Large intestine (tissue), 3 donors: ENCODE data around the gene FAM53A. TPM values are rescaled to one million over a fixed set of nuclear protein-coding genes. Genes with fewer than 3 reads are reported as not detected.

ENCODE experiments used
- DNase-seq, 2 donors: peaks; one replicate each; pipeline versions ENCODE4 v3.0.0 to v3.0.0-alpha.2; 2013
- H3K27ac ChIP-seq: one replicate; pipeline ENCODE4 v1.5.1; 2013; ENCODE audit warnings: low read length
- H3K27me3 ChIP-seq: 2 replicates; pipeline ENCODE4 v1.6.1; 2013; ENCODE audit warnings: low read length; ENCODE audit not compliant: control insufficient read depth, insufficient read depth
- H3K36me3 ChIP-seq: 2 replicates; pipeline ENCODE4 v1.6.1; 2013; ENCODE audit warnings: low read length; ENCODE audit not compliant: control insufficient read depth, insufficient read depth
- H3K4me1 ChIP-seq: one replicate; pipeline ENCODE4 v1.6.1; 2013; ENCODE audit warnings: low read length; ENCODE audit not compliant: control insufficient read depth, insufficient read depth
- H3K4me3 ChIP-seq: one replicate; pipeline ENCODE4 v1.5.1; 2013; ENCODE audit warnings: low read length
- H3K9me3 ChIP-seq: one replicate; pipeline ENCODE4 v1.6.1; 2013; ENCODE audit warnings: mild to moderate bottlenecking, low read depth, low read length, moderate library complexity; ENCODE audit not compliant: control insufficient read depth
- WGBS: methylation state at CpG from one replicate; pipeline ENCODE4 v1.1.5; 2013; ENCODE audit warnings: low lambda C conversion rate; ENCODE audit not compliant: insufficient coverage; 5-methylcytosine and 5-hydroxymethylcytosine counted together
- polyA plus RNA-seq: library from polyadenylated mRNA; unstranded; fragments of 120-200 nt; gene quantifications from one replicate; pipeline ENCODE4 v1.2.1, GENCODE V29; 2013

Gene FAM53A
- polyA plus RNA-seq, 1 donor: 0.84 TPM

GRCh38 chr4:1621526-1621925 lies 62.6 kb downstream of the FAM53A start:
- no CpG with 5 or more reads among the region's 10 CpGs for WGBS
- DNase-seq: no peak
- Histone ChIP-seq H3K9me3 (peaks cover 14% of the 10 kb centered on the region), H3K4me1 (no peaks in the 10 kb centered on the region), H3K4me3 (no peak overlapping the region), H3K27me3 (no peaks in the 10 kb centered on the region), H3K36me3 (no peaks in the 10 kb centered on the region), H3K27ac (no peak overlapping the region)

GRCh38 chr4:1619151-1619672 lies 64.9 kb downstream of the FAM53A start:
- DNase-seq: no peak
- Histone ChIP-seq H3K36me3 (no peaks in the 10 kb centered on the region), H3K4me1 (no peaks in the 10 kb centered on the region), H3K27ac (no peak overlapping the region), H3K9me3 (peaks cover 16% of the 10 kb centered on the region), H3K4me3 (no peak overlapping the region), H3K27me3 (no peaks in the 10 kb centered on the region)
- WGBS: no CpG with 5 or more reads among the region's 25 CpGs

- Histone ChIP-seq H3K4me1 (no peaks in the 10 kb centered on the region), H3K27me3 (no peaks in the 10 kb centered on the region), H3K9me3 (peaks cover 16% of the 10 kb centered on the region), H3K27ac (no peak overlapping the region), H3K4me3 (no peak overlapping the region), H3K36me3 (no peaks in the 10 kb centered on the region)
- no CpG with 5 or more reads among the region's 12 CpGs for WGBS
- DNase-seq: no peak
Measured at GRCh38 chr4:1618438-1618837, 65.7 kb downstream of the FAM53A start.

GRCh38 chr4:1616557-1616930 lies 67.6 kb downstream of the FAM53A start:
- no peak overlapping the region for H3K4me3 ChIP-seq
- DNase-seq: no peak
- WGBS: no CpG with 5 or more reads among the region's 6 CpGs
- no peaks in the 10 kb centered on the region for H3K4me1 ChIP-seq
- no peak overlapping the region for H3K27ac ChIP-seq
- H3K9me3 ChIP-seq: peaks cover 13% of the 10 kb centered on the region
- H3K36me3 ChIP-seq: no peaks in the 10 kb centered on the region
- no peaks in the 10 kb centered on the region for H3K27me3 ChIP-seq

DNA sequence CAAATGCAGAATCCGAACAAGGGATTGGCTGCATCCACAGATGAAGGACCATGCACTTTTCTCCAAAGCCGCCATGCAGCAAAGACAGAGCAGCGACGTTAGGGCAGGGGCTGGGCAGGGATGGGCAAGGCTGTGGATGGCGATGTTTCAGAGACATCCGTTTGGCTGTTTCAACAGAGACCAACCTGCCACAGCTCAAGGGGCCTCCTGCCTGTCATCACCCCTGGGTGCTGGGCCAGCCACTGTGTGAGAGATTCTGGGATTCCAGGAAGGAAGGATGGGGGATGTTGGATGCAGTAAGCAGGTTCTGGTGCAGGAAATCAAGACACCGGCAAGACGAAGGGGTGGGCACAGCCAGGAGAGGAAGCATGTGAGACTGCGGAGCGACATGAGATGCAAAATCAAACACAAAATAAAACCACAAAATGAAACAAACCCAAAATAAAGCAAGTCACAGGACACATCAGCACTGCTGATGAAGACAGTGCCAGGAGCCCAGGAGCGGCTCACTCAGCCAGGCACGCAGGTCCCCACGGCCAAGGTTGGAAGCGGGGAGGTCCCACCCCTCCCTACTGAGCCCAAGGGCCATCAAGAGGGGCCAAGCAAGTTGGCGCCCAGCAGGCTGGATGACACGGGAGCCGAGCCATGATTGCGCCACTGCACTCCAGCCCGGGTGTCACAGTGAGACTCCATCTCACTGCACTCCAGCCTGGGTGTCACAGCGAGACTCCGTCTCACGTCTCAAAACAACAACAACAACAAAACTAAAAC lies 68.1 kb downstream of the FAM53A start:
- Histone ChIP-seq H3K9me3 (peaks cover 13% of the 10 kb centered on the region), H3K27ac (no peak overlapping the region), H3K4me3 (no peak overlapping the region), H3K27me3 (no peaks in the 10 kb centered on the region), H3K4me1 (no peaks in the 10 kb centered on the region), H3K36me3 (no peaks in the 10 kb centered on the region)
- no CpG with 5 or more reads among the region's 22 CpGs for WGBS
- DNase-seq: no peak

DNA sequence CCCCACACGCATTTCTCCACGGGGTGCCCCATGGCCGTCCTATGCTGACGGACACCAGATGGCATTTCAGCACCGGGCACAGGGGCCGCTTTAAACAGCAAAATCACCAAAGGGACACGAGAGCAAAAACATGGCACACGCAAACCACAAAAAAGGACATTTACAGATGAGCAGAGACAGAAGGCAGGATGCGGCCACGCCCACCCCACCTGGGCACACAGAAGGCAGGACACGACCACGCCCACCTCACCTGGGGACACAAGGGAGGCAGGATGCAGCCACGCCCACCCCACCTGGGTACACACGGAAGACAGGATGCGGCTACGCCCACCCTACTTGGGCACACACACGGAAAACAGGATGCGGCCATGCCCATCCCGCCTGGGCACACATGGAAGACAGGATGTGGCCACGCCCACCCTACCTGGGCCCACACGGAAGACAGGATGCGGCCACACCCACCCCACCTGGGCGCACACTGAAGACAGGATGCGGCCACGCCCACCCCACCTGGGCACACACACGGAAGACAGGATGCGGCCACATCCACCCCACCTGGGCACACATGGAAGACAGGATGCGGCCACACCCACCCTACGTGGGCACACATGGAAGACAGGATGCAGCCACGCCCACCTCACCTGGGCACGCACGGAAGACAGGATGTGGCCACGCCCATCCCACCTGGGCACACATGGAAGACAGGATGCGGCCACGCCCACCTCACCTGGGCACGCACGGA lies 69.1 kb downstream of the FAM53A start:
- H3K4me1 ChIP-seq: no peaks in the 10 kb centered on the region
- H3K4me3 ChIP-seq: no peak overlapping the region
- H3K27ac ChIP-seq: no peak overlapping the region
- H3K27me3 ChIP-seq: no peaks in the 10 kb centered on the region
- peaks cover 13% of the 10 kb centered on the region for H3K9me3 ChIP-seq
- DNase-seq: peak in 1 of 2 donors; percentile 22
- WGBS: no CpG with 5 or more reads among the region's 37 CpGs
- H3K36me3 ChIP-seq: no peaks in the 10 kb centered on the region

DNA sequence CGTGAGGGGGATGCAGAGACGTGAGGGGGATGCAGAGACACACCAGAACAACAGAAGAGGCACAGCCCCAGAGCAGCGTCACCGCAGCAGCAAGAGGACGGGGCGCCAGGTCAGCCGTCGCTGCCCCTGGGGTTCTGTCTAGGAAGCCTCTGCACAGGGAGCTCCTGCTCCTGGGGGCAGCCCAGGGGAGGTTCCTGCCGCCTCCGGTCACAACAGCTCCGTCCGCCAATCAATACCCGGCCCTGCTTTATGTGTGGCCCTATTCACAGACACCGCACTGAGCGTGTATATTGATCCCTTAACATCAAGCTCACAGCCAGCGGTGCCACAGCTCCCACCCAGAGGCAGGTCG lies 69.6 kb downstream of the FAM53A start:
- no CpG with 5 or more reads among the region's 17 CpGs for WGBS
- Histone ChIP-seq H3K4me3 (no peak overlapping the region), H3K36me3 (no peaks in the 10 kb centered on the region), H3K4me1 (no peaks in the 10 kb centered on the region), H3K27ac (no peak overlapping the region), H3K9me3 (peaks cover 13% of the 10 kb centered on the region), H3K27me3 (no peaks in the 10 kb centered on the region)
- no peak for DNase-seq

- no CpG with 5 or more reads among the region's 17 CpGs for WGBS
- Histone ChIP-seq H3K27me3 (no peaks in the 10 kb centered on the region), H3K27ac (no peak overlapping the region), H3K36me3 (no peaks in the 10 kb centered on the region), H3K4me3 (no peak overlapping the region), H3K9me3 (peaks cover 13% of the 10 kb centered on the region), H3K4me1 (no peaks in the 10 kb centered on the region)
- DNase-seq: no peak
Measured at GRCh38 chr4:1614049-1614448, 70.1 kb downstream of the FAM53A start.

- DNase-seq: no peak
- peaks cover 2% of the 10 kb centered on the region for H3K27me3 ChIP-seq
- H3K4me3 ChIP-seq: no peak overlapping the region
- no peaks in the 10 kb centered on the region for H3K36me3 ChIP-seq
- no peaks in the 10 kb centered on the region for H3K4me1 ChIP-seq
- no peak overlapping the region for H3K27ac ChIP-seq
- no CpG with 5 or more reads among the region's 9 CpGs for WGBS
- peaks cover 12% of the 10 kb centered on the region for H3K9me3 ChIP-seq
Measured at GRCh38 chr4:1613099-1613495, 71.0 kb downstream of the FAM53A start.

- Histone ChIP-seq H3K4me3 (no peak overlapping the region), H3K27me3 (peaks cover 2% of the 10 kb centered on the region), H3K27ac (no peak overlapping the region), H3K36me3 (no peaks in the 10 kb centered on the region), H3K4me1 (no peaks in the 10 kb centered on the region), H3K9me3 (peaks cover 7% of the 10 kb centered on the region)
- no peak for DNase-seq
- no CpG with 5 or more reads among the region's 29 CpGs for WGBS
Measured at GRCh38 chr4:1612278-1613098, 71.6 kb downstream of the FAM53A start.
